Astrocyte of the spinal cord (primary cell): ENCODE results near the gene EEF1AKMT2.

Experiments used
- DNase-seq: peaks from one replicate; pipeline ENCODE4 v3.0.0; 2011; ENCODE audit warnings: low read depth, low spot score
- H3K4me3 ChIP-seq: 2 replicates; pipeline ENCODE4 v1.5.1; 2011; ENCODE audit warnings: low read depth, mild to moderate bottlenecking, low read length, moderate library complexity
- CTCF ChIP-seq: IDR thresholded peaks from 2 replicates; pipeline ENCODE4 v1.5.1; 2012; ENCODE audit warnings: low read depth, mild to moderate bottlenecking, low read length, inconsistent platforms
- in situ Hi-C: cut with HindIII; loops from 2 replicates; pipeline ENCODE4 v1.10.0; 2017; ENCODE audit warnings: low sequenced_read_pairs

Gene EEF1AKMT2

GRCh38 chr10:124728830-124729661, 62.6 kb downstream of the EEF1AKMT2 start:
- no peak for TF ChIP-seq CTCF
- no peak overlapping the region for H3K4me3 ChIP-seq
- no peak for DNase-seq
- in situ Hi-C loops: no loop called here

- in situ Hi-C loops: no loop called here
- H3K4me3 ChIP-seq: no peak overlapping the region
- no peak for TF ChIP-seq CTCF
- no peak for DNase-seq
Measured at GRCh38 chr10:124728071-124728829, 63.4 kb downstream of the EEF1AKMT2 start.

GRCh38 chr10:124727361-124727960, 64.2 kb downstream of the EEF1AKMT2 start:
- no peak overlapping the region for H3K4me3 ChIP-seq
- DNase-seq: no peak
- in situ Hi-C loops: no loop called here
- TF ChIP-seq CTCF: no peak

GRCh38 chr10:124725791-124726190, 65.9 kb downstream of the EEF1AKMT2 start:
- TF ChIP-seq CTCF: no peak
- in situ Hi-C loops: no loop called here
- no peak for DNase-seq
- no peak overlapping the region for H3K4me3 ChIP-seq

GRCh38 chr10:124725171-124725631, 66.5 kb downstream of the EEF1AKMT2 start:
- no peak for TF ChIP-seq CTCF
- no peak for DNase-seq
- in situ Hi-C loops: no loop called here
- no peak overlapping the region for H3K4me3 ChIP-seq

GRCh38 chr10:124724279-124725027, 67.2 kb downstream of the EEF1AKMT2 start:
- DNase-seq: no peak
- no peak for TF ChIP-seq CTCF
- in situ Hi-C loops: no loop called here
- H3K4me3 ChIP-seq: no peak overlapping the region
